Keratinocyte (primary cell): ENCODE results near the gene PEMT. TPM values are rescaled to one million over a fixed set of nuclear protein-coding genes. Genes with fewer than 3 reads are reported as not detected.

Experiments used
- DNase-seq: peaks from one replicate; pipeline ENCODE4 v3.0.0-alpha.2; 2011; ENCODE audit warnings: low read depth, missing footprints, low spot score
- FAIRE-seq: peaks from 2 replicates; lab custom pipeline; 2011; peaks lifted over from hg19 to GRCh38; lab: Jason Lieb, UNC
- H2AFZ ChIP-seq: 2 replicates; pipeline ENCODE4 v1.6.0; 2012; ENCODE audit warnings: low read length, control low read depth, inconsistent platforms; ENCODE audit not compliant: control insufficient read depth
- H3K27ac ChIP-seq: 2 replicates; pipeline ENCODE4 v1.5.1; 2011; ENCODE audit warnings: low read length; ENCODE audit not compliant: control insufficient read depth, insufficient read depth
- H3K27me3 ChIP-seq: 3 replicates; pipeline ENCODE4 v1.6.0; 2011; ENCODE audit warnings: low read length; ENCODE audit not compliant: control insufficient read depth, insufficient read depth; ENCODE audit errors: extremely low read depth
- H3K36me3 ChIP-seq, 2 experiments: 2 replicates in 1 of 2; 3 replicates in 1 of 2; pipeline ENCODE4 v1.5.1; 2011; ENCODE audit warnings: low read length in 2 of 2, mild to moderate bottlenecking in 1 of 2; ENCODE audit not compliant: control insufficient read depth in 2 of 2, insufficient read depth in 2 of 2; ENCODE audit errors: extremely low read depth in 1 of 2
- H3K4me1 ChIP-seq: 3 replicates; pipeline ENCODE4 v1.5.1; 2011; ENCODE audit warnings: low read length; ENCODE audit not compliant: control insufficient read depth, insufficient read depth; ENCODE audit errors: extremely low read depth
- H3K4me2 ChIP-seq: 3 replicates; pipeline ENCODE4 v1.6.0; 2011; ENCODE audit warnings: low read depth, low read length; ENCODE audit not compliant: control insufficient read depth, insufficient read depth; ENCODE audit errors: extremely low read depth
- H3K4me3 ChIP-seq, 3 experiments: fragments of 200-600 bp in 1 of 3; sonication (generic) in 1 of 3; 2 replicates in 2 of 3; 3 replicates in 1 of 3; pipeline ENCODE4 v1.5.1; 2011 to 2016; ENCODE audit warnings: low read length in 3 of 3, mild to moderate bottlenecking in 3 of 3, control low read depth in 2 of 3, inconsistent platforms in 1 of 3, low read depth in 1 of 3, mixed read lengths in 1 of 3, mixed run types in 1 of 3, moderate library complexity in 1 of 3; ENCODE audit not compliant: control insufficient read depth in 2 of 3, insufficient read depth in 2 of 3; ENCODE audit errors: extremely low read depth in 1 of 3
- H3K79me2 ChIP-seq: 2 replicates; pipeline ENCODE4 v1.6.0; 2012; ENCODE audit warnings: low read length; ENCODE audit not compliant: control insufficient read depth, insufficient read depth
- H3K9ac ChIP-seq: 3 replicates; pipeline ENCODE4 v1.6.0; 2011; ENCODE audit warnings: low read length; ENCODE audit not compliant: control insufficient read depth, insufficient read depth; ENCODE audit errors: extremely low read depth
- H3K9me1 ChIP-seq: 3 replicates; pipeline ENCODE4 v1.6.0; 2011; ENCODE audit warnings: low read length; ENCODE audit not compliant: control insufficient read depth, insufficient read depth; ENCODE audit errors: extremely low read depth
- H3K9me3 ChIP-seq: 2 replicates; pipeline ENCODE4 v1.5.1; 2012; ENCODE audit warnings: low read depth, low read length; ENCODE audit not compliant: control insufficient read depth
- H4K20me1 ChIP-seq: 3 replicates; pipeline ENCODE4 v1.6.0; 2011; ENCODE audit warnings: low read length; ENCODE audit not compliant: control insufficient read depth, insufficient read depth; ENCODE audit errors: extremely low read depth
- CTCF ChIP-seq, 3 experiments: IDR thresholded peaks in 1 of 3; conservative IDR thresholded peaks in 1 of 3; optimal IDR thresholded peaks in 1 of 3; 2 replicates in 2 of 3; 3 replicates in 1 of 3; pipeline versions ENCODE3 to v1.5.1; 2011; ENCODE audit warnings: low read length in 3 of 3, mild to moderate bottlenecking in 3 of 3, moderate library complexity in 2 of 3, control low read depth in 1 of 3, inconsistent platforms in 1 of 3; ENCODE audit not compliant: insufficient read depth in 2 of 3; ENCODE audit errors: extremely low read depth in 1 of 3
- EZH2 ChIP-seq: IDR thresholded peaks from one replicate; pipeline ENCODE4 v1.6.1; 2012; ENCODE audit warnings: inconsistent platforms, mild to moderate bottlenecking, low read length, moderate library complexity
- dilution Hi-C: fragments of 300-500 bp; cut with MboI; formaldehyde crosslinking; loops from one replicate; pipeline ENCODE4 v1.7.0; 2020; ENCODE audit warnings: low sequenced_read_pairs; ENCODE audit not compliant: extremely low pct_ligation_motif_present
- polyA plus RNA-seq, 5 experiments: library from polyadenylated mRNA; depleted of rRNA in 3 of 5; stranded (reverse) in 3 of 5; stranded (forward) in 1 of 5; unstranded in 1 of 5; fragments of >200 nt; gene quantifications; 1 replicate in 1 of 5; 2 replicates in 3 of 5; 3 replicates in 1 of 5; pipeline versions ENCODE4 v1.2.1 to v1.2.3, GENCODE V29; 2011 to 2012; ENCODE audit warnings: missing spikeins in 2 of 5, low read depth in 1 of 5, low replicate concordance in 1 of 5

PEMT gene
- polyA plus RNA-seq, 1 donor (not counting 4 experiments of a cell fraction or from before 2014, with no cell fraction given): 17.7 TPM

GRCh38 chr17:17519886-17520285 lies 71.6 kb downstream of the PEMT start:
- no peak for DNase-seq
- peaks cover 14% of the 10 kb centered on the region for H4K20me1 ChIP-seq
- no peak for FAIRE-seq

GRCh38 chr17:17518951-17519350 lies 72.6 kb downstream of the PEMT start:
- Histone ChIP-seq H3K4me3 (no peak overlapping the region), H3K9me1 (no peaks in the 10 kb centered on the region), H3K27ac (no peak overlapping the region), H3K9ac (no peak overlapping the region), H2AFZ (no peak overlapping the region), H3K9me3 (no peaks in the 10 kb centered on the region), H3K4me2 (no peak overlapping the region), H3K36me3 (no peaks in the 10 kb centered on the region), H3K4me1 (no peaks in the 10 kb centered on the region), H3K79me2 (no peaks in the 10 kb centered on the region), H4K20me1 (peaks cover 16% of the 10 kb centered on the region), H3K27me3 (peaks cover 37% of the 10 kb centered on the region)
- TF ChIP-seq EZH2 (no peak), CTCF (optimal IDR thresholded peaks at IDR 0.05 in 1 of 3, IDR thresholded peaks at IDR 0.05 in 1 of 3, conservative IDR thresholded peaks at IDR 0.05 in 1 of 3; ENCODE audit: extremely low read depth in 1 of 3, insufficient read depth in 2 of 3, low read length in 3 of 3) (no peak)
- no peak for DNase-seq
- FAIRE-seq: no peak
- dilution Hi-C loops: no loop called here

More at GRCh38 chr17:17519886-17520285, 71.6 kb downstream of the PEMT start:
- Histone ChIP-seq H3K4me3 (no peak overlapping the region), H3K27me3 (peaks cover 27% of the 10 kb centered on the region), H3K4me2 (no peak overlapping the region), H3K4me1 (no peaks in the 10 kb centered on the region), H3K9me3 (no peaks in the 10 kb centered on the region), H3K9me1 (no peaks in the 10 kb centered on the region), H2AFZ (no peak overlapping the region), H3K27ac (no peak overlapping the region), H3K79me2 (no peaks in the 10 kb centered on the region), H3K36me3 (no peaks in the 10 kb centered on the region), H3K9ac (no peak overlapping the region)
- dilution Hi-C loops: no loop called here
- TF ChIP-seq EZH2: no peak
- no peak for TF ChIP-seq CTCF (optimal IDR thresholded peaks at IDR 0.05 in 1 of 3, IDR thresholded peaks at IDR 0.05 in 1 of 3, conservative IDR thresholded peaks at IDR 0.05 in 1 of 3; ENCODE audit: extremely low read depth in 1 of 3, insufficient read depth in 2 of 3, low read length in 3 of 3)
